GM21737 (cell line): Measurements from ENCODE around the gene CD151.

Source experiments
- ATAC-seq: cut with Tn5 transposase; IDR thresholded peaks from one replicate; pipeline ENCODE4 v1.9.1; 2021; ENCODE audit warnings: mild to moderate bottlenecking, moderate library complexity; ENCODE audit not compliant: unreplicated experiment

Gene CD151

GRCh38 chr11:855330-855674 is 22.6 kb downstream of the CD151 start:
- ATAC-seq, result no peak

GRCh38 chr11:855796-856195 is 23.0 kb downstream of the CD151 start:
- no peak for ATAC-seq

GRCh38 chr11:856397-856796 is 23.6 kb downstream of the CD151 start:
- no peak for ATAC-seq

- ATAC-seq, result no peak
Measured at GRCh38 chr11:858053-858761, 25.5 kb downstream of the CD151 start.

GRCh38 chr11:858762-859339 is 26.1 kb downstream of the CD151 start:
- no peak for ATAC-seq

GRCh38 chr11:859394-860131 is 26.8 kb downstream of the CD151 start:
- ATAC-seq, result no peak

GRCh38 chr11:860234-861104 is 27.7 kb downstream of the CD151 start:
- ATAC-seq, result no peak

GRCh38 chr11:861105-861479 is 28.3 kb downstream of the CD151 start:
- ATAC-seq, result no peak

GRCh38 chr11:862081-862661 is 29.4 kb downstream of the CD151 start:
- no peak for ATAC-seq

- ATAC-seq, result no peak
Measured at GRCh38 chr11:862696-863022, 29.9 kb downstream of the CD151 start.

GRCh38 chr11:863023-863909 is 30.5 kb downstream of the CD151 start:
- no peak for ATAC-seq

GRCh38 chr11:863910-864827 is 31.4 kb downstream of the CD151 start:
- ATAC-seq, result no peak

GRCh38 chr11:864898-865297 is 32.1 kb downstream of the CD151 start:
- no peak for ATAC-seq

- no peak for ATAC-seq
Measured at GRCh38 chr11:865462-866430, 33.0 kb downstream of the CD151 start.

- no peak for ATAC-seq
Measured at GRCh38 chr11:866481-866880, 33.7 kb downstream of the CD151 start.

GRCh38 chr11:867856-868358 is 35.2 kb downstream of the CD151 start:
- no peak for ATAC-seq

GRCh38 chr11:868394-868793 is 35.6 kb downstream of the CD151 start:
- ATAC-seq, result no peak

- ATAC-seq, result no peak
Measured at GRCh38 chr11:868802-869201, 36.0 kb downstream of the CD151 start.
